Brain microvascular endothelial cell (primary cell): ENCODE results near the gene KAT6B.

Source experiments
- DNase-seq: peaks from one replicate; pipeline ENCODE4 v3.0.0-alpha.2; 2020
- H3K27ac ChIP-seq: fragments of 250-450 bp; sonication (Bioruptor Pico); 2 replicates; pipeline ENCODE4 v1.5.1; 2020; ENCODE audit warnings: mild to moderate bottlenecking, moderate library complexity
- H3K27me3 ChIP-seq: fragments of 250-450 bp; sonication (Bioruptor Pico); replicated peaks from 2 replicates; pipeline ENCODE4 v1.5.1; 2020; ENCODE audit warnings: mild to moderate bottlenecking
- H3K36me3 ChIP-seq: fragments of 250-450 bp; sonication (Bioruptor Pico); replicated peaks from 2 replicates; pipeline ENCODE4 v1.5.1; 2020; ENCODE audit warnings: mild to moderate bottlenecking
- H3K4me3 ChIP-seq: 2 replicates; pipeline ENCODE4 v1.5.1; 2011; ENCODE audit warnings: low read depth, mild to moderate bottlenecking, control low read depth, low read length, moderate library complexity
- CTCF ChIP-seq: IDR thresholded peaks from 2 replicates; pipeline ENCODE4 v1.5.1; 2011; ENCODE audit warnings: low read depth, mild to moderate bottlenecking, moderate library complexity, low read length, control low read depth, inconsistent platforms; ENCODE audit errors: missing control alignments
- in situ Hi-C: cut with HindIII; loops from 2 replicates; pipeline ENCODE4 v1.10.0; 2017; ENCODE audit warnings: low sequenced_read_pairs, low pct_ligation_motif_present

KAT6B gene

GRCh38 chr10:74824900-74825370 lies 1.5 kb upstream of the KAT6B start:
- DNase-seq: no peak
- Histone ChIP-seq H3K27me3 (no peaks in the 10 kb centered on the region), H3K36me3 (no peaks in the 10 kb centered on the region), H3K4me3 (peak overlapping the region; percentile 86), H3K27ac (no peak overlapping the region)
- in situ Hi-C loops: no loop called here
- no peak for TF ChIP-seq CTCF

- Histone ChIP-seq H3K36me3 (no peaks in the 10 kb centered on the region), H3K27ac (peak overlapping the region; percentile 66), H3K27me3 (no peaks in the 10 kb centered on the region), H3K4me3 (peak overlapping the region; percentile 86)
- TF ChIP-seq CTCF: no peak
- DNase-seq: no peak
- in situ Hi-C loops: no loop called here
Observed at GRCh38 chr10:74825371-74826141, 844 bp upstream of the KAT6B start.

- TF ChIP-seq CTCF: no peak
- no peak for DNase-seq
- H3K4me3 ChIP-seq: peak overlapping the region; percentile 69
- no peaks in the 10 kb centered on the region for H3K27me3 ChIP-seq
- H3K27ac ChIP-seq: no peak overlapping the region
- H3K36me3 ChIP-seq: no peaks in the 10 kb centered on the region
- in situ Hi-C loops: no loop called here
Observed at GRCh38 chr10:74827045-74827441, 643 bp downstream of the KAT6B start.

DNA sequence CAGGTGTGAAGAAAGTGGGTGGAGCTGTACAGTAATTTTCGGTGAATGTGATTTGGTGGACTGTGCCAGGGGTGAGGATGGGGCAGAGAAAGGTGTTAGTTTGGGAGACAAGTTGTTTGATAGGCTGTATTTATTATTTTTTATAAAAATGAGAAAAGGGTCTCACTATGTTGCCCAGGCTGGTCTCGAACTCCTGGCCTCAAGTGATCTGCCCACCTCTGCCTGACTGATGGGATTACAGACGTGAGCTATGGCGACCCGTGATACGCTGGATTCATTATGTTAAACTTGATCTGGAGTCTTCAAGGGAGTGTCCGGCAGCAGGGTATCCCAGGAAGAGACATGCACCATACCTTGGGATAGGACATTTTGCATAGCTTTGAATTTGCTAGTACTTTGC lies 1.3 kb downstream of the KAT6B start:
- H3K4me3 ChIP-seq: no peak overlapping the region
- no peaks in the 10 kb centered on the region for H3K36me3 ChIP-seq
- H3K27me3 ChIP-seq: no peaks in the 10 kb centered on the region
- H3K27ac ChIP-seq: no peak overlapping the region
- DNase-seq: no peak
- in situ Hi-C loops: no loop called here
- no peak for TF ChIP-seq CTCF

DNA sequence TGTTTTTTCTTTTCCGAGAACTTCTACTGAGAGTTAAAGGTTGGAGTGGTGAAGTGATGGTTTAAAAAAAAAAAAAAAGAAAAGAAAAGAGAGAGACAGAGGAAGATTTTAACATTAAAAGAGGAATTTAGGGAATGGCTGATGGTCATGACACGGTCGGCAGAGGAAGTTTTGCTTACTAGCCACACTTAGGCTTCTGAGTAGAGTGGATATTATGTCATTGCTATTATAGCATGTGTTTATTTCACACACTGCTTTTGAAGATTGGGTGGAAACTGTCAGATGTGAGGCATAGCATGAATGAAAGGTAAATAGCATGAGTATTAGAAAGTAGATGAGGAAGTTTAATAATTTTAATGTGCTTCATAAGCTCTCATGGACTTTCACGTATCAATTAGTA lies 2.5 kb downstream of the KAT6B start:
- no peak for DNase-seq
- no peak for TF ChIP-seq CTCF
- Histone ChIP-seq H3K27me3 (no peaks in the 10 kb centered on the region), H3K4me3 (no peak overlapping the region), H3K36me3 (no peaks in the 10 kb centered on the region), H3K27ac (no peak overlapping the region)
- in situ Hi-C loops: no loop called here
